HL-60 (cell line): ENCODE measurements around the gene GRAMD2A.

Experiments used
- DNase-seq, 2 experiments: peaks; one replicate each; pipeline ENCODE4 v3.0.0-alpha.2; 2010 to 2020; ENCODE audit warnings: low read depth in 1 of 2, low spot score in 1 of 2
- H3K27ac ChIP-seq: fragments of 250-450 bp; sonication (Bioruptor Pico); replicated peaks from 2 replicates; pipeline ENCODE4 v1.5.1; 2020; ENCODE audit warnings: mild to moderate bottlenecking, moderate library complexity
- H3K27me3 ChIP-seq: fragments of 250-450 bp; sonication (Bioruptor Pico); 2 replicates; pipeline ENCODE4 v1.5.1; 2021; ENCODE audit warnings: mild to moderate bottlenecking, moderate library complexity; ENCODE audit not compliant: insufficient read depth, poor library complexity, severe bottlenecking
- H3K4me3 ChIP-seq: replicated peaks from 2 replicates; pipeline ENCODE4 v1.5.1; 2011; ENCODE audit warnings: mild to moderate bottlenecking, control low read depth, low read length; ENCODE audit not compliant: insufficient read depth
- CTCF ChIP-seq: IDR thresholded peaks from one replicate; pipeline ENCODE4 v1.5.1; 2011; ENCODE audit warnings: low read length, control low read depth, inconsistent platforms; ENCODE audit not compliant: insufficient read depth
- GABPA ChIP-seq: IDR thresholded peaks from 2 replicates; pipeline ENCODE4 v1.6.1; 2012; ENCODE audit warnings: low read depth
- POLR2AphosphoS5 ChIP-seq: IDR thresholded peaks from 2 replicates; pipeline ENCODE4 v1.6.1; 2012; ENCODE audit warnings: low read depth
- REST ChIP-seq: IDR thresholded peaks from 2 replicates; pipeline ENCODE4 v1.6.1; 2012; ENCODE audit warnings: low read depth; ENCODE audit not compliant: insufficient replicate concordance
- SPI1 ChIP-seq: IDR thresholded peaks from 2 replicates; pipeline ENCODE4 v1.6.1; 2012; ENCODE audit warnings: low read depth, mild to moderate bottlenecking, borderline replicate concordance

GRAMD2A gene

GRCh38 chr15:72160696-72161245, 36.8 kb downstream of the GRAMD2A start:
- no peak for DNase-seq
- Histone ChIP-seq H3K4me3 (no peak overlapping the region), H3K27me3 (no peaks in the 10 kb centered on the region), H3K27ac (no peak overlapping the region)
- TF ChIP-seq REST (no peak), GABPA (no peak), CTCF (no peak), POLR2AphosphoS5 (no peak), SPI1 (no peak)

GRCh38 chr15:72156928-72157327, 40.7 kb downstream of the GRAMD2A start:
- peak; percentile 35 to 41 for DNase-seq
- TF ChIP-seq GABPA (no peak), REST (no peak), CTCF (no peak), POLR2AphosphoS5 (no peak), SPI1 (peak; percentile 73; the same call in 1 of the 2 replicates)

GRCh38 chr15:72155635-72156616, 41.7 kb downstream of the GRAMD2A start:
- no peaks in the 10 kb centered on the region for H3K27me3 ChIP-seq
- H3K27ac ChIP-seq = no peak overlapping the region
- H3K4me3 ChIP-seq = peak overlapping the region; percentile 40
- TF ChIP-seq GABPA (no peak), REST (no peak), CTCF (peak; percentile 82), POLR2AphosphoS5 (no peak), SPI1 (peak; percentile 64; the same call in 1 of the 2 replicates)
- DNase-seq = peak; percentile 46 to 86

More at GRCh38 chr15:72156928-72157327, 40.7 kb downstream of the GRAMD2A start:
- no peak overlapping the region for H3K27ac ChIP-seq
- no peaks in the 10 kb centered on the region for H3K27me3 ChIP-seq
- no peak overlapping the region for H3K4me3 ChIP-seq
